IMR-90 (cell line): ENCODE measurements around the gene MOV10L1. TPM values are rescaled to one million over a fixed set of nuclear protein-coding genes. Genes with fewer than 3 reads are reported as not detected.

Source experiments
- ATAC-seq: fragments of 200-7000 bp; cut with Tn5 transposase; 2 replicates; pipeline ENCODE4 v1.9.1; 2020; ENCODE audit warnings: low read depth, mild to moderate bottlenecking, moderate library complexity
- BruUV-seq: library from RNA; stranded (reverse); fragments of 400-500 nt; replicated peaks from 2 replicates; lab custom pipeline; 2021; lab: Mats Ljungman, UMichigan
- CTCF ChIA-PET: fragments of 300-600 bp; formaldehyde crosslinking; extraction: SDS; loops from one replicate; lab custom pipeline; 2021; ENCODE audit warnings: antibody characterized with exemption; lab: Yijun Ruan, JAX
- POLR2A ChIA-PET: fragments of 300-600 bp; sonication (Branson Sonifier 250); formaldehyde crosslinking; loops from one replicate; lab custom pipeline; 2022; ENCODE audit warnings: antibody characterized with exemption; ENCODE audit not compliant: unreplicated experiment; lab: Charles Lee
- DNase-seq: peaks from one replicate; pipeline ENCODE4 v3.0.0; 2013
- H2AFZ ChIP-seq: replicated peaks from 2 replicates; pipeline ENCODE3; 2013; ENCODE audit warnings: low read length, mild to moderate bottlenecking; ENCODE audit not compliant: poor library complexity
- H2AK5ac ChIP-seq: 2 replicates; pipeline ENCODE4 v1.6.1; 2013; ENCODE audit warnings: low read depth, low read length, inconsistent platforms
- H2AK9ac ChIP-seq: replicated peaks from 2 replicates; pipeline ENCODE3; 2013; ENCODE audit warnings: mild to moderate bottlenecking, low read depth, low read length, moderate library complexity; ENCODE audit not compliant: poor library complexity
- H2BK120ac ChIP-seq: 2 replicates; pipeline ENCODE4 v1.6.1; 2013; ENCODE audit warnings: low read depth, low read length, inconsistent platforms
- H2BK15ac ChIP-seq: 3 replicates; pipeline ENCODE4 v1.6.1; 2013; ENCODE audit warnings: low read depth, low read length, inconsistent platforms
- H2BK20ac ChIP-seq: 2 replicates; pipeline ENCODE4 v1.6.1; 2013; ENCODE audit warnings: low read depth, mild to moderate bottlenecking, inconsistent platforms, low read length, moderate library complexity
- H2BK5ac ChIP-seq: 2 replicates; pipeline ENCODE4 v1.6.1; 2013; ENCODE audit warnings: mild to moderate bottlenecking, low read depth, low read length, inconsistent platforms; ENCODE audit not compliant: poor library complexity, severe bottlenecking
- H3K14ac ChIP-seq: replicated peaks from 2 replicates; pipeline ENCODE4 v1.6.1; 2013; ENCODE audit warnings: low read depth, low read length, inconsistent platforms
- H3K18ac ChIP-seq: 2 replicates; pipeline ENCODE4 v1.6.1; 2013; ENCODE audit warnings: low read depth, low read length, control low read depth
- H3K23ac ChIP-seq: 2 replicates; pipeline ENCODE4 v1.6.1; 2013; ENCODE audit warnings: low read depth, low read length, inconsistent platforms
- H3K27ac ChIP-seq: 2 replicates; pipeline ENCODE4 v1.5.1; 2013; ENCODE audit warnings: mild to moderate bottlenecking, control low read depth, low read length; ENCODE audit not compliant: insufficient read depth
- H3K27me3 ChIP-seq: 2 replicates; pipeline ENCODE4 v1.6.1; 2013; ENCODE audit warnings: low read length; ENCODE audit not compliant: control insufficient read depth, insufficient read depth
- H3K36me3 ChIP-seq: 2 replicates; pipeline ENCODE4 v1.6.1; 2013; ENCODE audit warnings: low read length, mixed read lengths; ENCODE audit not compliant: control insufficient read depth, insufficient read depth
- H3K4ac ChIP-seq: 2 replicates; pipeline ENCODE4 v1.6.1; 2013; ENCODE audit warnings: low read depth, low read length, inconsistent platforms
- H3K4me1 ChIP-seq: 2 replicates; pipeline ENCODE4 v1.6.1; 2013; ENCODE audit warnings: low read length, mixed read lengths; ENCODE audit not compliant: control insufficient read depth, insufficient read depth
- H3K4me2 ChIP-seq: 2 replicates; pipeline ENCODE4 v1.6.1; 2013; ENCODE audit warnings: low read depth, mild to moderate bottlenecking, control low read depth, low read length, moderate library complexity
- H3K4me3 ChIP-seq: 2 replicates; pipeline ENCODE4 v1.5.1; 2013; ENCODE audit warnings: low read depth, mild to moderate bottlenecking, control low read depth, low read length, moderate library complexity; ENCODE audit not compliant: insufficient read depth
- H3K56ac ChIP-seq: 2 replicates; pipeline ENCODE4 v1.6.1; 2013; ENCODE audit warnings: low read length, inconsistent platforms; ENCODE audit not compliant: insufficient read depth; ENCODE audit errors: extremely low read depth
- H3K79me1 ChIP-seq, 2 experiments: 2 replicates each; pipeline ENCODE4 v1.6.1; 2013; ENCODE audit warnings: low read length in 2 of 2, inconsistent platforms in 1 of 2, low read depth in 1 of 2
- H3K9ac ChIP-seq: 2 replicates; pipeline ENCODE4 v1.6.1; 2013; ENCODE audit warnings: low read depth, low read length, control low read depth
- H3K9me1 ChIP-seq: 2 replicates; pipeline ENCODE4 v1.6.1; 2013; ENCODE audit warnings: low read length, inconsistent platforms; ENCODE audit not compliant: insufficient read depth
- H3K9me3 ChIP-seq: 2 replicates; pipeline ENCODE4 v1.6.1; 2013; ENCODE audit warnings: low read length; ENCODE audit not compliant: control insufficient read depth, insufficient read depth
- H4K20me1 ChIP-seq: 2 replicates; pipeline ENCODE4 v1.6.1; 2013; ENCODE audit warnings: low read length, inconsistent platforms; ENCODE audit not compliant: insufficient read depth
- H4K5ac ChIP-seq: 2 replicates; pipeline ENCODE4 v1.6.1; 2013; ENCODE audit warnings: mild to moderate bottlenecking, low read depth, low read length, control low read depth
- H4K8ac ChIP-seq, 2 experiments: 2 replicates each; pipeline ENCODE4 v1.6.1; 2013; ENCODE audit warnings: low read depth in 2 of 2, low read length in 2 of 2, control low read depth in 1 of 2, inconsistent platforms in 1 of 2
- H4K91ac ChIP-seq: 2 replicates; pipeline ENCODE4 v1.6.1; 2013; ENCODE audit warnings: low read depth, low read length, inconsistent platforms; ENCODE audit not compliant: insufficient read depth
- CHD1 ChIP-seq: IDR thresholded peaks from 2 replicates; pipeline ENCODE4 v1.6.1; 2012; ENCODE audit warnings: low read depth, low read length, improper control_type of control experiment
- MAZ ChIP-seq: IDR thresholded peaks from 2 replicates; pipeline ENCODE4 v1.6.1; 2012; ENCODE audit warnings: low read depth, mild to moderate bottlenecking, low read length, improper control_type of control experiment, moderate library complexity, borderline replicate concordance
- MXI1 ChIP-seq: IDR thresholded peaks from 2 replicates; pipeline ENCODE4 v1.6.1; 2012; ENCODE audit warnings: low read depth, mild to moderate bottlenecking, low read length, moderate library complexity, borderline replicate concordance
- NFE2L2 ChIP-seq: fragments of 150-350 bp; IDR thresholded peaks from 2 replicates; pipeline ENCODE4 v1.6.1; 2016; ENCODE audit warnings: low read depth, mild to moderate bottlenecking, low read length
- RAD21 ChIP-seq: IDR thresholded peaks from 2 replicates; pipeline ENCODE4 v1.6.1; 2012; ENCODE audit warnings: low read length, improper control_type of control experiment
- SMC3 ChIP-seq: fragments of 150-350 bp; IDR thresholded peaks from 2 replicates; pipeline ENCODE4 v1.6.1; 2016; ENCODE audit warnings: low read depth, mild to moderate bottlenecking, antibody characterized with exemption, low read length, moderate library complexity
- WGBS, 2 experiments: methylation state at CpG; one replicate each; pipeline versions ENCODE4 v1.1.5 to v1.1.7; 2013; ENCODE audit warnings: missing lambda C conversion rate in 2 of 2; ENCODE audit not compliant: insufficient read length in 1 of 2; ENCODE audit errors: extremely low coverage in 2 of 2; 5-methylcytosine and 5-hydroxymethylcytosine counted together
- dilution Hi-C: fragments of 300-500 bp; cut with HindIII; formaldehyde crosslinking; loops from one replicate; pipeline ENCODE4 v1.14.3; 2018; ENCODE audit warnings: low sequenced_read_pairs; ENCODE audit not compliant: unreplicated experiment
- in situ Hi-C: fragments of 300-500 bp; cut with MboI; formaldehyde crosslinking; loops from 3 replicates; pipeline ENCODE4 v1.14.3; 2019; ENCODE audit warnings: low sequenced_read_pairs, inconsistent platforms, mixed read lengths
- intact Hi-C: fragments of 100-400 bp; cut with micrococcal nuclease; formaldehyde crosslinking; loops from 2 replicates; pipeline ENCODE4 v1.10.0; 2022
- polyA plus RNA-seq, 3 experiments: library from polyadenylated mRNA; depleted of rRNA; stranded (reverse); fragments of >200 nt; gene quantifications; 2 replicates each; pipeline ENCODE4 v1.2.3, GENCODE V29; 2012; ENCODE audit warnings: low replicate concordance in 1 of 3
- total RNA-seq: library from RNA; depleted of rRNA; stranded (reverse); fragments of >200 nt; gene quantifications from 2 replicates; pipeline ENCODE4 v1.2.3, GENCODE V29; 2012
- TF ChIP-seq, protein P1 (sequence below): conservative IDR thresholded peaks from 2 replicates; pipeline ENCODE4 v1.5.1; 2012; ENCODE audit warnings: mild to moderate bottlenecking, low read depth, low read length, improper control_type of control experiment

Gene MOV10L1
- total and polyA plus RNA-seq, 2 of the 4 experiments (the other 2 are of a cell fraction), result 0.72 to 1.4 TPM

GRCh38 chr22:50118129-50118528 lies 28.3 kb downstream of the MOV10L1 start:
- Histone ChIP-seq H3K14ac (0 out of 2 replicates have a peak overlapping the region, but pooled peaks have one; percentile 82), H3K9ac (no peak overlapping the region), H4K5ac (peak overlapping the region; percentile 47), H3K4me3 (no peak overlapping the region), H4K91ac (peak overlapping the region; percentile 34; the same call in 1 of the 2 replicates), H3K79me1 (peaks cover 0 to 14% of the 10 kb centered on the region in 2 experiments; a peak in 2 of 4 replicates), H3K9me3 (peaks cover 4% of the 10 kb centered on the region), H3K27me3 (no peaks in the 10 kb centered on the region), H3K56ac (no peak overlapping the region), H3K4me1 (peaks cover 27% of the 10 kb centered on the region), H3K27ac (peak overlapping the region; percentile 49; the same call in 1 of the 2 replicates), H2AK5ac (no peak overlapping the region; the same call in 1 of the 2 replicates), H2BK15ac (peak overlapping the region; percentile 16; the same call in 2 of the 3 replicates), H2BK20ac (0 out of 2 replicates have a peak overlapping the region, but pooled peaks have one; percentile 42), H4K8ac (peak overlapping the region in 1 of 2 experiments; percentile 88; a peak in 1 of 4 replicates), H2AFZ (no peak overlapping the region), H3K4ac (peak overlapping the region; percentile 78; the same call in 1 of the 2 replicates), H3K9me1 (peaks cover 17% of the 10 kb centered on the region), H2BK120ac (peak overlapping the region; percentile 73), H3K23ac (no peak overlapping the region), H3K4me2 (peak overlapping the region; percentile 63; the same call in 1 of the 2 replicates), H2AK9ac (no peak overlapping the region), H3K18ac (peak overlapping the region; percentile 22), H3K36me3 (peaks cover 10% of the 10 kb centered on the region; the same call in 1 of the 2 replicates), H2BK5ac (peak overlapping the region; percentile 26), H4K20me1 (no peaks in the 10 kb centered on the region)
- TF ChIP-seq, protein P1, sequence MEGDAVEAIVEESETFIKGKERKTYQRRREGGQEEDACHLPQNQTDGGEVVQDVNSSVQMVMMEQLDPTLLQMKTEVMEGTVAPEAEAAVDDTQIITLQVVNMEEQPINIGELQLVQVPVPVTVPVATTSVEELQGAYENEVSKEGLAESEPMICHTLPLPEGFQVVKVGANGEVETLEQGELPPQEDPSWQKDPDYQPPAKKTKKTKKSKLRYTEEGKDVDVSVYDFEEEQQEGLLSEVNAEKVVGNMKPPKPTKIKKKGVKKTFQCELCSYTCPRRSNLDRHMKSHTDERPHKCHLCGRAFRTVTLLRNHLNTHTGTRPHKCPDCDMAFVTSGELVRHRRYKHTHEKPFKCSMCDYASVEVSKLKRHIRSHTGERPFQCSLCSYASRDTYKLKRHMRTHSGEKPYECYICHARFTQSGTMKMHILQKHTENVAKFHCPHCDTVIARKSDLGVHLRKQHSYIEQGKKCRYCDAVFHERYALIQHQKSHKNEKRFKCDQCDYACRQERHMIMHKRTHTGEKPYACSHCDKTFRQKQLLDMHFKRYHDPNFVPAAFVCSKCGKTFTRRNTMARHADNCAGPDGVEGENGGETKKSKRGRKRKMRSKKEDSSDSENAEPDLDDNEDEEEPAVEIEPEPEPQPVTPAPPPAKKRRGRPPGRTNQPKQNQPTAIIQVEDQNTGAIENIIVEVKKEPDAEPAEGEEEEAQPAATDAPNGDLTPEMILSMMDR, result no peak
- no peak for TF ChIP-seq NFE2L2
- TF ChIP-seq MAZ, result no peak
- no peak for TF ChIP-seq SMC3
- TF ChIP-seq MXI1, result no peak
- TF ChIP-seq CHD1, result no peak
- TF ChIP-seq RAD21, result no peak
- in situ Hi-C loops, result no loop called here
- intact Hi-C loops, result no loop called here
- ChIA-PET POLR2A (no interaction called here), CTCF (no interaction called here)
- no TSS peak for BruUV-seq
- DNase-seq, result peak; percentile 21
- dilution Hi-C loops, result no loop called here
- no peak for ATAC-seq
- 64% methylated on average over 2 of the region's 3 CpGs; no CpG with 5 or more reads in 1 of the 2 experiments for WGBS, 2 experiments
